Transverse colon (tissue), 4 donors: Measurements from ENCODE around the gene MEST.

Experiments
- CTCF ChIP-seq, 5 experiments: fragments of 200-600 bp in 3 of 5; fragments of 450-650 bp in 2 of 5; sonication (generic) in 3 of 5; IDR thresholded peaks; 1 replicate in 2 of 5; 2 replicates in 3 of 5; pipeline ENCODE4 v1.5.1; 2016 to 2017; ENCODE audit warnings: antibody characterized with exemption in 5 of 5, inconsistent platforms in 3 of 5, mild to moderate bottlenecking in 2 of 5, moderate library complexity in 1 of 5
- POLR2AphosphoS5 ChIP-seq, 3 donors: sonication (generic); formaldehyde crosslinking; IDR thresholded peaks; one replicate each; pipeline ENCODE4 v1.6.1; 2016; ENCODE audit warnings: antibody characterized with exemption in 3 of 3

DNA sequence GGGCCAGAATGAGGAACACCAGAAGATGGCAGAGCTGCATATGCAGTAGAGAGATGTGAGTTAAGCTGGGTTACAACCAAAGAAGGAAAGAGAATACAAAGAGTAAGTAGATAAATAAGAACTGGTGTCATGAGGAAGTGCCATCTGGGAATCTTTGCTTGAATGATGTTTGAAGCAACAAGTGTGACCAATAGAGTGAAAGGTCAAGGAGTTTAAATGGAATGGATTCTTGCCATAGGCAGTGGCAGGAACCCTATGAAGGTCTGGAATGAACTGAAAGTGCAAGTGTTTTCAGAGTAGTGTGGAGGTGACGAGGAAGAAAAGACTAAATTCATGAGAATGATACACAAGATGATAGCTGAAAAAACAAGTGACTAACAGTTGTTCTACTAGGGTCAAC is 21.6 kb downstream of the MEST start:
- TF ChIP-seq CTCF (IDR thresholded peaks at IDR 0.05) (no peak), POLR2AphosphoS5 (IDR thresholded peaks at IDR 0.05) (no peak)
